Astrocyte (in vitro differentiated cells and primary cell): ENCODE measurements around the gene CCSER1. TPM values are rescaled to one million over a fixed set of nuclear protein-coding genes. Genes with fewer than 3 reads are reported as not detected.

Experiments used
- DNase-seq: peaks from one replicate; pipeline ENCODE4 v3.0.0-alpha.2; 2010; ENCODE audit warnings: low read depth
- FAIRE-seq: peaks from 2 replicates; lab custom pipeline; 2011; peaks lifted over from hg19 to GRCh38; lab: Jason Lieb, UNC
- H2AFZ ChIP-seq: 2 replicates; pipeline ENCODE4 v1.6.0; 2012; ENCODE audit warnings: low read depth, low read length, inconsistent platforms
- H3K27ac ChIP-seq: 2 replicates; pipeline ENCODE4 v1.5.1; 2011; ENCODE audit warnings: low read depth, low read length, inconsistent platforms
- H3K27me3 ChIP-seq: 2 replicates; pipeline ENCODE4 v1.6.0; 2011; ENCODE audit warnings: low read length, inconsistent platforms; ENCODE audit not compliant: insufficient read depth
- H3K36me3 ChIP-seq: 2 replicates; pipeline ENCODE4 v1.5.1; 2011; ENCODE audit warnings: low read length, inconsistent platforms; ENCODE audit not compliant: insufficient read depth
- H3K4me1 ChIP-seq: 2 replicates; pipeline ENCODE4 v1.5.1; 2011; ENCODE audit warnings: low read length, inconsistent platforms; ENCODE audit not compliant: insufficient read depth
- H3K4me2 ChIP-seq: 2 replicates; pipeline ENCODE4 v1.6.0; 2012; ENCODE audit warnings: low read length, inconsistent platforms
- H3K4me3 ChIP-seq: 2 replicates; pipeline ENCODE4 v1.5.1; 2011; ENCODE audit warnings: low read depth, mild to moderate bottlenecking, low read length, inconsistent platforms; ENCODE audit not compliant: insufficient read depth
- H3K79me2 ChIP-seq: 2 replicates; pipeline ENCODE4 v1.6.0; 2012; ENCODE audit warnings: mild to moderate bottlenecking, low read length, inconsistent platforms; ENCODE audit not compliant: insufficient read depth
- H3K9ac ChIP-seq: 2 replicates; pipeline ENCODE4 v1.6.0; 2012; ENCODE audit warnings: mild to moderate bottlenecking, low read length, inconsistent platforms
- H3K9me3 ChIP-seq: 2 replicates; pipeline ENCODE4 v1.5.1; 2012; ENCODE audit warnings: low read depth, mild to moderate bottlenecking, low read length, inconsistent platforms; ENCODE audit not compliant: insufficient read depth
- H4K20me1 ChIP-seq: 2 replicates; pipeline ENCODE4 v1.6.0; 2012; ENCODE audit warnings: low read length, inconsistent platforms; ENCODE audit not compliant: insufficient read depth
- H3K27ac Mint-ChIP-seq: one replicate; pipeline ENCODE4 v1.8.0; 2021; ENCODE audit warnings: mild to moderate bottlenecking, mixed read lengths; ENCODE audit not compliant: unreplicated experiment
- H3K27me3 Mint-ChIP-seq: one replicate; pipeline ENCODE4 v1.8.0; 2021; ENCODE audit warnings: low read depth, mixed read lengths; ENCODE audit not compliant: unreplicated experiment
- H3K36me3 Mint-ChIP-seq: one replicate; pipeline ENCODE4 v1.8.0; 2021; ENCODE audit warnings: low read depth, mixed read lengths; ENCODE audit not compliant: unreplicated experiment
- H3K4me1 Mint-ChIP-seq: one replicate; pipeline ENCODE4 v1.8.0; 2021; ENCODE audit warnings: low read depth, mixed read lengths; ENCODE audit not compliant: unreplicated experiment
- H3K4me3 Mint-ChIP-seq: one replicate; pipeline ENCODE4 v1.8.0; 2021; ENCODE audit warnings: mild to moderate bottlenecking, moderate library complexity, mixed read lengths; ENCODE audit not compliant: unreplicated experiment
- H3K9me3 Mint-ChIP-seq: one replicate; pipeline ENCODE4 v1.8.0; 2021; ENCODE audit warnings: mild to moderate bottlenecking, mixed read lengths; ENCODE audit not compliant: unreplicated experiment
- EZH2 ChIP-seq: IDR thresholded peaks from 2 replicates; pipeline ENCODE4 v1.6.1; 2012; ENCODE audit warnings: mild to moderate bottlenecking, low read length, inconsistent platforms; ENCODE audit not compliant: insufficient read depth
- total RNA-seq: library from RNA; stranded (reverse); gene quantifications from 2 replicates; pipeline ENCODE4 v1.2.1, GENCODE V29; 2021
- TF ChIP-seq, protein P1 (sequence below): IDR thresholded peaks from 2 replicates; pipeline ENCODE4 v1.5.1; 2011; ENCODE audit warnings: low read depth, mild to moderate bottlenecking, inconsistent platforms, low read length, moderate library complexity; ENCODE audit not compliant: insufficient read depth

The CCSER1 gene
- total RNA-seq, 1 donor from 2014 or later = 2.2 TPM

GRCh38 chr4:90597927-90598326 lies 470.7 kb downstream of the CCSER1 start:
- H3K4me2 ChIP-seq = no peak overlapping the region
- DNase-seq = no peak
- H3K9ac ChIP-seq = no peak overlapping the region
- no peak overlapping the region for H3K4me3 Mint-ChIP-seq
- no peak overlapping the region for H2AFZ ChIP-seq
- no peaks in the 10 kb centered on the region for H3K4me1 ChIP-seq
- no peaks in the 10 kb centered on the region for H3K9me3 Mint-ChIP-seq
- no peak overlapping the region for H3K27ac ChIP-seq
- no peaks in the 10 kb centered on the region for H3K27me3 Mint-ChIP-seq
- FAIRE-seq = no peak
- no peak overlapping the region for H3K4me3 ChIP-seq
- H3K36me3 Mint-ChIP-seq = no peaks in the 10 kb centered on the region
- TF ChIP-seq, protein P1, sequence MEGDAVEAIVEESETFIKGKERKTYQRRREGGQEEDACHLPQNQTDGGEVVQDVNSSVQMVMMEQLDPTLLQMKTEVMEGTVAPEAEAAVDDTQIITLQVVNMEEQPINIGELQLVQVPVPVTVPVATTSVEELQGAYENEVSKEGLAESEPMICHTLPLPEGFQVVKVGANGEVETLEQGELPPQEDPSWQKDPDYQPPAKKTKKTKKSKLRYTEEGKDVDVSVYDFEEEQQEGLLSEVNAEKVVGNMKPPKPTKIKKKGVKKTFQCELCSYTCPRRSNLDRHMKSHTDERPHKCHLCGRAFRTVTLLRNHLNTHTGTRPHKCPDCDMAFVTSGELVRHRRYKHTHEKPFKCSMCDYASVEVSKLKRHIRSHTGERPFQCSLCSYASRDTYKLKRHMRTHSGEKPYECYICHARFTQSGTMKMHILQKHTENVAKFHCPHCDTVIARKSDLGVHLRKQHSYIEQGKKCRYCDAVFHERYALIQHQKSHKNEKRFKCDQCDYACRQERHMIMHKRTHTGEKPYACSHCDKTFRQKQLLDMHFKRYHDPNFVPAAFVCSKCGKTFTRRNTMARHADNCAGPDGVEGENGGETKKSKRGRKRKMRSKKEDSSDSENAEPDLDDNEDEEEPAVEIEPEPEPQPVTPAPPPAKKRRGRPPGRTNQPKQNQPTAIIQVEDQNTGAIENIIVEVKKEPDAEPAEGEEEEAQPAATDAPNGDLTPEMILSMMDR = no peak
- TF ChIP-seq EZH2 = no peak
- H4K20me1 ChIP-seq = no peaks in the 10 kb centered on the region
- H3K36me3 ChIP-seq = no peaks in the 10 kb centered on the region
- no peaks in the 10 kb centered on the region for H3K79me2 ChIP-seq
- H3K27ac Mint-ChIP-seq = no peak overlapping the region
- H3K9me3 ChIP-seq = no peaks in the 10 kb centered on the region
- no peaks in the 10 kb centered on the region for H3K4me1 Mint-ChIP-seq
- no peaks in the 10 kb centered on the region for H3K27me3 ChIP-seq

GRCh38 chr4:90598741-90599140 lies 471.5 kb downstream of the CCSER1 start:
- H3K4me1 ChIP-seq = no peaks in the 10 kb centered on the region
- no peaks in the 10 kb centered on the region for H4K20me1 ChIP-seq
- H3K36me3 Mint-ChIP-seq = no peaks in the 10 kb centered on the region
- H3K4me3 Mint-ChIP-seq = no peak overlapping the region
- no peaks in the 10 kb centered on the region for H3K9me3 Mint-ChIP-seq
- no peak overlapping the region for H3K9ac ChIP-seq
- H3K79me2 ChIP-seq = no peaks in the 10 kb centered on the region
- no peak for DNase-seq
- no peak for FAIRE-seq
- H3K27ac ChIP-seq = no peak overlapping the region
- no peak overlapping the region for H3K4me3 ChIP-seq
- no peak overlapping the region for H2AFZ ChIP-seq
- no peak overlapping the region for H3K4me2 ChIP-seq
- no peaks in the 10 kb centered on the region for H3K27me3 ChIP-seq
- no peak for TF ChIP-seq EZH2
- TF ChIP-seq, protein P1 = no peak
- H3K9me3 ChIP-seq = no peaks in the 10 kb centered on the region
- H3K4me1 Mint-ChIP-seq = no peaks in the 10 kb centered on the region
- H3K36me3 ChIP-seq = no peaks in the 10 kb centered on the region
- H3K27ac Mint-ChIP-seq = no peak overlapping the region
- H3K27me3 Mint-ChIP-seq = no peaks in the 10 kb centered on the region

DNA sequence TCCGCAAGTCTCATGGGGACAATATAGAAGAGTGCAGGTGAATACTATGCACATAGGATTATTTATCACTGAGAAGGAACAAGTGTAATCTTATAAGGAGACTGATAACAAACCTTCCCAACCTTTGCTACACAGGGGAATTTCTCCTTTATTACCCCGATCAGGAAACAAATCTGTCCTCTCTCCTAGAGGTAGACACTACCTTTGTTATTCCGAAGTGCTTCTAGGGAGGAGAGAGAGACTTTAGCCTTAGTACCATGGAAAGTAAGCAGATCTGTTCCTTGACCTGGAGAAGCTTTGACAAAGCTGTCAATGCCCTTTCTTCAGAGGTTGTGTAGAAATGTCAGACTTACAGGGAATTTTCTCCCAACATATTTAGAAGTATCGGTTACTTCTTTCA lies 475.5 kb downstream of the CCSER1 start:
- no peaks in the 10 kb centered on the region for H3K9me3 ChIP-seq
- H3K9me3 Mint-ChIP-seq = no peaks in the 10 kb centered on the region
- FAIRE-seq = no peak
- H3K36me3 Mint-ChIP-seq = no peaks in the 10 kb centered on the region
- H3K36me3 ChIP-seq = no peaks in the 10 kb centered on the region
- DNase-seq = no peak
- H3K27ac ChIP-seq = no peak overlapping the region
- H3K4me1 Mint-ChIP-seq = no peaks in the 10 kb centered on the region
- no peak overlapping the region for H3K4me3 ChIP-seq
- no peaks in the 10 kb centered on the region for H3K4me1 ChIP-seq
- H3K27ac Mint-ChIP-seq = no peak overlapping the region
- H3K4me3 Mint-ChIP-seq = no peak overlapping the region
- no peak overlapping the region for H2AFZ ChIP-seq
- no peaks in the 10 kb centered on the region for H4K20me1 ChIP-seq
- no peak for TF ChIP-seq EZH2
- TF ChIP-seq, protein P1 = no peak
- H3K4me2 ChIP-seq = no peak overlapping the region
- no peaks in the 10 kb centered on the region for H3K27me3 ChIP-seq
- H3K27me3 Mint-ChIP-seq = no peaks in the 10 kb centered on the region
- H3K79me2 ChIP-seq = no peaks in the 10 kb centered on the region
- H3K9ac ChIP-seq = no peak overlapping the region
